ENCODE measurements around the gene NPAS3.

- TF ChIP-seq, protein P1, sequence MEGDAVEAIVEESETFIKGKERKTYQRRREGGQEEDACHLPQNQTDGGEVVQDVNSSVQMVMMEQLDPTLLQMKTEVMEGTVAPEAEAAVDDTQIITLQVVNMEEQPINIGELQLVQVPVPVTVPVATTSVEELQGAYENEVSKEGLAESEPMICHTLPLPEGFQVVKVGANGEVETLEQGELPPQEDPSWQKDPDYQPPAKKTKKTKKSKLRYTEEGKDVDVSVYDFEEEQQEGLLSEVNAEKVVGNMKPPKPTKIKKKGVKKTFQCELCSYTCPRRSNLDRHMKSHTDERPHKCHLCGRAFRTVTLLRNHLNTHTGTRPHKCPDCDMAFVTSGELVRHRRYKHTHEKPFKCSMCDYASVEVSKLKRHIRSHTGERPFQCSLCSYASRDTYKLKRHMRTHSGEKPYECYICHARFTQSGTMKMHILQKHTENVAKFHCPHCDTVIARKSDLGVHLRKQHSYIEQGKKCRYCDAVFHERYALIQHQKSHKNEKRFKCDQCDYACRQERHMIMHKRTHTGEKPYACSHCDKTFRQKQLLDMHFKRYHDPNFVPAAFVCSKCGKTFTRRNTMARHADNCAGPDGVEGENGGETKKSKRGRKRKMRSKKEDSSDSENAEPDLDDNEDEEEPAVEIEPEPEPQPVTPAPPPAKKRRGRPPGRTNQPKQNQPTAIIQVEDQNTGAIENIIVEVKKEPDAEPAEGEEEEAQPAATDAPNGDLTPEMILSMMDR (IDR thresholded peaks at IDR 0.05) = no peak
- TF ChIP-seq POLR2A (IDR thresholded peaks at IDR 0.05) = no peak
These were observed 290.7 kb downstream of the NPAS3 start for GRCh38 chr14:33229269-33229929.

Measured in uterus (tissue), 2 donors.